ENCODE data around the gene NUDT8.

- TF ChIP-seq POLR2AphosphoS5 (IDR thresholded peaks at IDR 0.05; ENCODE audit: low read length): no peak
- TF ChIP-seq CTCF (IDR thresholded peaks at IDR 0.05 in 2 of 3, conservative IDR thresholded peaks at IDR 0.05 in 1 of 3; ENCODE audit: control insufficient read depth in 2 of 3, extremely low read depth in 1 of 3, insufficient read depth in 1 of 3, low read depth in 3 of 3, low read length in 3 of 3): no peak
- TF ChIP-seq HCFC1 (IDR thresholded peaks at IDR 0.05; ENCODE audit: low read length): no peak
- no peak for TF ChIP-seq SMC3 (IDR thresholded peaks at IDR 0.05; ENCODE audit: borderline replicate concordance, low read length)
Observed at GRCh38 chr11:67673902-67674301, 44.2 kb upstream of the NUDT8 start.
